Activated CD4-positive, alpha-beta T cell treated with anti-CD3 and anti-CD28 coated beads, Interleukin-2, amount 50 U/mL, for 16 hours (primary cell): ENCODE data around the gene TMEM239.
"Not testable (repeated sequence)": the region's sequence is repeated elsewhere in the genome, so short reads cannot be mapped to it uniquely, and the experiment has no call there.

ENCODE experiments used
- DNase-seq: peaks from one replicate; pipeline ENCODE4 v3.0.0-alpha.2; 2020

The TMEM239 gene

GRCh38 chr20:2816030-2816582, at the start of gene TMEM239:
TMEM239 (plus strand) TSS chr20:2816364; CDS start chr20:2816555, 191 bp downstream.
- no peak for DNase-seq

- no peak for DNase-seq
These were observed 48.2 kb upstream of the TMEM239 start for GRCh38 chr20:2767768-2768631.

- DNase-seq: no peak
These were observed 47.5 kb upstream of the TMEM239 start for GRCh38 chr20:2768632-2769015.

GRCh38 chr20:2770091-2770490, 46.1 kb upstream of the TMEM239 start:
- not testable (repeated sequence) for DNase-seq

- DNase-seq: no peak
These were observed 44.5 kb upstream of the TMEM239 start for GRCh38 chr20:2771631-2772080.

- no peak for DNase-seq
These were observed 42.4 kb upstream of the TMEM239 start for GRCh38 chr20:2773812-2774211.

- DNase-seq: no peak
These were observed 41.0 kb upstream of the TMEM239 start for GRCh38 chr20:2775139-2775538.

- peak; percentile 16 for DNase-seq
These were observed 37.4 kb upstream of the TMEM239 start for GRCh38 chr20:2778602-2779321.

GRCh38 chr20:2780948-2781347, 35.2 kb upstream of the TMEM239 start:
- no peak for DNase-seq

- DNase-seq: no peak
These were observed 32.1 kb upstream of the TMEM239 start for GRCh38 chr20:2783908-2784566.

GRCh38 chr20:2793471-2793870, 22.7 kb upstream of the TMEM239 start:
- no peak for DNase-seq

- DNase-seq: no peak
These were observed 21.9 kb upstream of the TMEM239 start for GRCh38 chr20:2794202-2794748.

GRCh38 chr20:2794866-2795447, 21.2 kb upstream of the TMEM239 start:
- no peak for DNase-seq

GRCh38 chr20:2795451-2795850, 20.7 kb upstream of the TMEM239 start:
- DNase-seq: no peak

- DNase-seq: no peak
These were observed 20.0 kb upstream of the TMEM239 start for GRCh38 chr20:2796011-2796660.

- no peak for DNase-seq
These were observed 18.8 kb upstream of the TMEM239 start for GRCh38 chr20:2797136-2797983.

GRCh38 chr20:2798095-2798805, 17.9 kb upstream of the TMEM239 start:
- DNase-seq: no peak

GRCh38 chr20:2798814-2799213, 17.4 kb upstream of the TMEM239 start:
- DNase-seq: no peak

- no peak for DNase-seq
These were observed 16.9 kb upstream of the TMEM239 start for GRCh38 chr20:2799271-2799670.
